CD4-positive, alpha-beta T cell treated with Interleukin-2 at 100 ng/mL for 4 hours (primary cell): ENCODE measurements around the gene TBRG4.
"Not testable (repeated sequence)": the region's sequence is repeated elsewhere in the genome, so short reads cannot be mapped to it uniquely, and the experiment has no call there.

Experiments
- DNase-seq: peaks from one replicate; pipeline ENCODE4 v3.0.0-alpha.2; 2020; ENCODE audit warnings: low spot score

Gene TBRG4

DNA sequence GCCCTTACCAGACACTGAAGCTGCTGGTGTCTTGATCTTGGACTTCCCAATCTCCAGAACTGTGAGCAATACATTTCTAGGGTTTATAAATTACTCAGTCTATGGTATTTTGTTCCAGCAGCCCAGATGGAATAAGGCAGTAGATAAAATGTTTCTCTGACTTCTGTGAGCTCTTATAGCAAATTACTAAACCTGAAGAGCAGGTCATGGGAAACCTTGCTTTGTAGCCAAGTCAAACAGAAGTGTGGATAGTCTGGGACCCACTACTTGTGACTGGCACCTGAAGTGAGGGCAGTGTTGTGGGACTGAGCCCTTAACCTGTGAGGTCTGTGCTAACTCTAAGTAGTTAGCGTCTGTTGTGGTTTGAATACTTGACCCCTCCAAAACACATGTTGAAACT lies 4.6 kb upstream of the TBRG4 start:
- no peak for DNase-seq

- no peak for DNase-seq
Measured at GRCh38 chr7:45114926-45115325, 3.4 kb upstream of the TBRG4 start.

DNA sequence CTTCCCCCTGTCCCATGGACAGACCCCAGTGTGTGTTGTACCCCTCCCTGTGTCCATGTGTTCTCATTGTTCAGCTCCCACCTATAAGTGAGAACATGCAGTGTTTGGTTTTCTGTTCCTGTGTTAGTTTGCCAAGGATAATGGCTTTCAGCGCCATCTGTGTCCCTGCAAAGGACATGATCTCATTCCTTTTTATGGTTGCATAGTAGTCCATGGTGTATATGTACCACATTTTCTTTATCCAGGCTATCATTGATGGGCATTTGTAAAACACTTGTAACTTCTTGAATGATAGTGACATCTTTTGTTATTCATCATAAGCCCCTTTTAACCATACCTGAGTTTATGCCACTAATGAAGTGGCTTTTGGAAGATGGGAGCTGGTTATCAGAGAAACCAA lies 2.8 kb upstream of the TBRG4 start:
- DNase-seq: not testable (repeated sequence)

- no peak for DNase-seq
Measured at GRCh38 chr7:45112648-45113047, 1.2 kb upstream of the TBRG4 start.

- DNase-seq: no peak
Measured at GRCh38 chr7:45108863-45109262, 2.6 kb downstream of the TBRG4 start.

DNA sequence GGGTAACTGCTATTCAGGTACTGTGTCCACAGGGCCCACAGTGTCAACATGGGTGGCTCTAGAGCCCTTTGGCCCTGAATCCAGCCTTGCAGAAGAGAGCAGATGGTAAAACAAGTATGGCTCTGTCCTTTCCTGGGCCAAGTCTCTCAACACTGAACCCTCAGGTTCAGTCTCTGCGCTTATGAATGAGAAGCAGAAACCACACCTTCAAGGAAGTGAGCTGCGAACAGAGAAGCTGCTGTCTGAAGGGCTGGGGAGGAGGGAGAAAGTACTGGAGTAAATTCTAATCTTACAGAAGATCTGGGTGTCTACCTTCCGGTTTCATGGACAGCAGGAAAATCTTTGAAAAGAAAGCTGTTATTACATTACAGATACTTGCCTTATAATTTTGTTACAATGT lies 4.1 kb downstream of the TBRG4 start:
- DNase-seq: no peak

DNA sequence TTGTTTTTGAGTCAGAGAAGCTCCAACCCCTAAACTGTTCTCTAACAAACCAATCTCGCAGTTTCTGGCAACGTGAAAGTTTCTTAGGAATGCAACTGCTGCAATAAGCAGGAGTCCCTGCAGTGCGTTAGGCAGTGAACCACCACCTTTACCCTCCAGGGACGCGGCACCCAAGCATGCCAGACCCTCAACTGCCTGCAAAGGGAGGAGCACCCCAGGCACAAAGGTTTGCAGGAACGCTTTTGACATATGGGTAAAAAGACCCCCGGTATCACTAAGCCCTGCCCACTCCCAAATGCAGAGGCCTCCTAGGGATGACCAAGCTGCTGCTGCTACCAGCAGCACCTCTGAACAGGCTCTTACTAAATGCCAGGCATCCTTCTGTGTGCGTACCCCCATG lies 4.7 kb downstream of the TBRG4 start:
- no peak for DNase-seq

- DNase-seq: no peak
Measured at GRCh38 chr7:45105588-45106188, 5.8 kb downstream of the TBRG4 start.

DNA sequence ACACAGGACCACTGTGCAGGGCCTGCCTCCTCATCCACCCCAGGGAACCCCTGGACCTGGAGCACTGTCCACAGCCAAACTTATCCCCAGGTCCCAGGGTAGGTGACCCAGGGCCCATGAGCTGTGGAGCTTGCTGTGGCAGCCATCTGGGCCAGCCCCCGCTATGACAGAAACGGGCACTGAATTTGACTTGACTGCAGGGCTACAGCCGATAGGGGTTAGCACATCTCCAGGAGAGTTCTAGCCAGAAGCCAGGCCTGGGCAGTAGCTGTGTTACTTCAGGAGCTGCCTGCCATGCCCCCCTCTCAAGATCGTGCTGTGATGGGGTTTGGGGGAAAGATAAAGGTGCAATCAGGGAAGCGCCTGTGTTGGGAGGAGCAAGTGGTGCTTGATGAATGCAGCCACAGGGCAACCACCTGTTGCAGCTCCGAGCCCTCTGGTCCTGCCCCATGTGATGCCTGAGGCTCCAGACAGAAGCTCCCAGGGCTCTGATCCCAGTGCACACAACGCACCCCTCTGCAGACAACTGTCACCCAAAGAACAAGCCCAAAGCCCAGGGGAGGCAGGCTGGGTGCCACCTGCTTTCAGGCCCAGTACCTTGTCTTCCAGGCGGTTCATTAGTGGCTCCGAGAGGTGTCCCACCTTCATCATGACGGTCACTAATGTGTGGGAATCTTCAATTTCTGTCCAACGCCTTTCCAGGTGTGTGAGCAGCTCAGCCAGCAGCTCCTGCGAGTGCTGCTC lies 6.5 kb downstream of the TBRG4 start:
- DNase-seq: no peak

GRCh38 chr7:45103958-45104843 lies 7.3 kb downstream of the TBRG4 start:
- no peak for DNase-seq

GRCh38 chr7:45102785-45103712 lies 8.4 kb downstream of the TBRG4 start:
- no peak for DNase-seq

GRCh38 chr7:45101748-45102147 lies 9.7 kb downstream of the TBRG4 start:
- no peak for DNase-seq

GRCh38 chr7:45100761-45101480 lies 10.6 kb downstream of the TBRG4 start:
- DNase-seq: no peak

DNA sequence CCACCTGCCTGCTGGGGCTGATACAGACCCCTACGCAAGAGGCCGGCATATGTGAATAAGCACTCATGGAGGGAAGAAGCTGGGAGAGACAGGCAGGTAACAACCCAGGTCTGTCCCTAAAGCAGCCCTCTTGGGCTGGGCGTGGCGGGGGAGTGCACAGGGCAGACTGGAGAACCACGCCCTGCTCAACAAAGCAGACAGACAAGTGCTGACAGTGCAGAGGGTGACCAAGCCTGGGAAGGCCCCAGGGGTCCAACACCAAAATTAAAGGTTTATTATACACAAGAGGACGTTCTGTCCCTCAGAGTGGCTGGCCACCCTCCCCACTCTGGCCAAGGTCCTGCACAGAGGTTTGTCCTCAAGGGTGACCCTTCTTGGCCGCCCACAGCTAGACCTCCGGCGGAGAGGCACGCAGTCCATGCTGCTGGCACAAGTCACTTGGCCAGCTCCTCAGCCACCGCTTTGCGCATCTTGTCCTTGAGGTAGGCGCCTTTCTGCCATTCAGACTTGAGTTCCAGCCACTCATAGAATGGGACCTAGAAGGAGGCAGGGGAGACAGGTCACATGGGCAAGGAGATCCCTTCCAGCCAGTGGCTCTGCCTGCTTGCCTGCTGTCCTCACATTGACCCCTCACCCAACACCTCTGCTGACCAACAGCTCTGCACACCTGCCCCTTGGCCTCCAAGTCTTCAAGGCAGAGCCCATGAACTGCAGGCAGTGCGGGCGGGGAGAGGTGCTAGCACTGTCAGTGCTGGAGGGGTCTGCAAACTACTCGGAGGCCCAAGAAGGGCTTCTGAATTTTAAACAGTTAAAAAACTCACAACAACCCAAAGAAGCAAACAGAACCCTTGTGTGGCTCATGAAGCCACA lies 11.4 kb downstream of the TBRG4 start:
- DNase-seq: no peak

- no peak for DNase-seq
Measured at GRCh38 chr7:45098983-45099839, 12.3 kb downstream of the TBRG4 start.

DNA sequence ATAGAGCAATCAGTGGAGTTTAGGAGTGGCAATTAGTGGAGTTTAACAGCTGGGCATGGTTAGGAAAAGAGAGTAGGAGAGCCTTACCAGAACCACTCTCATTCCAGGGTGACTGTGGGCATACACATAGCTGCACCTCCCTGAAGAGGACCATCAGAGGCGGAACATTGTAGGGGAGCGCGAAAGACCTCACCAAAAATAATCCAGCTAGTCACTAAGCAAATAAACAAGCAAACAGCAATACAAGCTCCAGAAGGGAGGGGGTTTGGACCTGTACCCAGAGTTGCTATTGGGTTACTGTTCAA lies 18.6 kb downstream of the TBRG4 start:
- no peak for DNase-seq

DNA sequence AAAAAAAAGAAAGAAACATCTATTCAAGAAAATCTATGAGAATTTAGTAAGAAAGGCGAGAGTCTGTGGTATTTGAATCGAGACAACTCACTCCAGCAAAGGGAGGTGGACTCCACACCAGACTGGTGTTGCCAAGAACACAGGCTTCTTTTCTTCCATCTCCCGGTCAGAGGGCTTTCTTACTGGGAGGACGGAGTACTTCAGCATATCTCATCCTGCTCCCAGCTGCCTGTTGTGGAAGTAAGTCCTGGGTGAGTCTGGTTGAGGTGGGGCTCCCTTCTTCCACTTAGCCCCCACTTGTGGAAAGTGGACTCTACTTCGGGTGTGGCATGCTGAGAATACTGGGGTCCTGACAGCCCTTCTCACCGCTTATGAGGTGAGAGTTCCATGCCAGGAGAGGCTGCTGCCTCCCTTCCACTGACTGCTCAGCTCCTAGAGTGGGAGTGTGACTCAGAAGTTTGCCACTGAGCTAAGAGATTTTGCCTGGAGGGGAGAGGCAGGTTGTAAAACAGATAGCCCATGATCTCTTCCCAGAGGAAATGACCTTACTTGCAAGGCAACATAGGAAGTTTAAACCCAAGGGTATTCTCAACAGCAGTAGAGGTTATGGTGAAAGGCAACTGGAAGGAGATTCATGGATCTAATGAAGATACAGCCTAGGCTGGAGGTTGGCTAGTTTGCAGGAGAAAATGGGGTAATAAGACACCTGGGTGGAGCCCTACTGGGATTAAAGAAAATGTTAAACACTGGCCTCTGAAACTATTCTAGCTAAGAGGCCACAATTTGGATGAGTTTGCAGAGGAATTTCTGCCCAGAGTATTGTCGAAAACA lies 19.2 kb downstream of the TBRG4 start:
- no peak for DNase-seq

DNA sequence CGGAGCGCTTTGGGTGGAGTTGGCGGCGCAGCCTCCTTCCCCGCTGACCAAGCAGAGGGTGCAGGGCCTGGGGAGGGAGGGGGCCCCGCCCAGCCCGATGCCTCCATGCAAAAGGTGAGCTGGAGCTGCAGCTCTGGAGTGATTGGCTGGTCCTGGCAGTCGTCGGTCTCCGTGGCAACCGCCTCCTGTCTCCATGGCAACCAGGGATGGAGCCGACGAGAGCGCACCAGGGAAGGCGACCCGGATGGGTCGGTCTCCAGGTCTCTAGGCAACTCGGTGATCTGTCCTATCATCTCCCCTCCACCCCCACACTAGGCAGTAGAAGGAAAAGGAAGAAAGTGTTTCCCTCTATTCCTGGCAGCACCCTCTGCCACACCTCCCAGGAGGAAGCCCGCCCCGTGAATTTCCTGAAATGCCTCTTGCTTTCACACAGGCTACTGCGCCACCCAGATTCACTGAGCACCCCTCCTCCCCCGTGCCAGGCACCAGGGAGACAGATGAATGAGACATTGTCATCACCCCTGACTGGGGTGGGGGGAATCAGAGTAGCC lies 22.1 kb downstream of the TBRG4 start:
- DNase-seq: peak; percentile 56
